BE2C (cell line): Measurements from ENCODE around the gene GRPEL1.

Experiments
- DNase-seq: peaks from one replicate; pipeline ENCODE4 v3.0.0-alpha.2; 2020
- H3K27me3 ChIP-seq: fragments of 250-450 bp; sonication (Bioruptor Pico); 2 replicates; pipeline ENCODE4 v1.5.1; 2020; ENCODE audit warnings: mild to moderate bottlenecking
- H3K36me3 ChIP-seq: fragments of 250-450 bp; sonication (Bioruptor Pico); 2 replicates; pipeline ENCODE4 v1.5.1; 2020; ENCODE audit warnings: mild to moderate bottlenecking
- H3K4me1 ChIP-seq: fragments of 250-450 bp; sonication (Bioruptor Pico); 2 replicates; pipeline ENCODE4 v1.5.1; 2020
- H3K4me3 ChIP-seq: 2 replicates; pipeline ENCODE4 v1.5.1; 2011; ENCODE audit warnings: low read depth, low read length
- H3K9me3 ChIP-seq: fragments of 250-450 bp; sonication (Bioruptor Pico); 2 replicates; pipeline ENCODE4 v1.5.1; 2020
- TF ChIP-seq, protein P1 (sequence below): IDR thresholded peaks from 2 replicates; pipeline ENCODE4 v1.5.1; 2012; ENCODE audit warnings: mild to moderate bottlenecking, low read depth, low read length

The GRPEL1 gene

DNA sequence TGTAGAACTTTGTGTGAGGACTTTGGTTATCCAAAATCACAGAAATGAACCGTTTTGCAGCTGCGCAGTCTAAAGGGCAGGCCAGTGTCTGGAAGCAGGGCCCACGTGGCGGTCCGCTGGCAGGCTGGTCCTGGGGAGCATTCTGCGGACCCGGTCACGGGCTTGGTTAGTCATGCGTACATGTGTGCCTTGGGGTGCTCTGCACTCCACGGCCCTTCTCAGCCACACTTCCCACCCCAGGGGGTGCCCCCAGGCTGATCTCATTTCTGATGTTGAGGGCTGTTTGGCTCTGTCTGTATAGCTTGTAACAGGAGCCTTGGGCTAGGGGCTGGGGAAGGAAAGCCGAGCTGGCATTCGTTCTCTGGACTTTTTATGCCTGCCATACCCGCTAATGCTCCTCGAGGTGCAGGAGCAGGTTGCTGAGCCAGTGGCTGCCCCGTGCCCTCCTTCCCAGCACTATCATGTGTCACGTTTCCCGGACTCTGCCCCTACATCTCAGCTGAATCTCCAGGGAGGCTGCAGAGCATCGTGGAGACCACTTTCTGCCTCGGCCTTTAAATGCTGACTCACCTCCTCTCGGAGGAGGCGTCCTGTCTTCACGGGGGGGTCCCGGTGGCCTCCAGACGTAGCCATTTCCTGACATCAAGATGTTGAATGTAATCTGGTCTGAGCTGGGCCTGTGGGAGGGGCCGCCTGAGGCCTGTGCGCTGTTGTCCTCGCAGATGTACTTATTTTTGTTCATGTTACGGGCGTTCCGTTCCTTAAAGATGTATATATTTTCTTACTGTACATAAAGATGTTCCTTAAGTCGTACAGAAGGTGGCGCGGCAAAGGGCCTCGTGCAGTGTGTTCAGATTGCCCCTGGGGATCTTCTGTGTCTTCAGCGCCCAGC lies 36.1 kb downstream of the GRPEL1 start:
- no peaks in the 10 kb centered on the region for H3K4me1 ChIP-seq
- DNase-seq, result no peak
- H3K27me3 ChIP-seq, result no peaks in the 10 kb centered on the region
- H3K36me3 ChIP-seq, result peaks cover 36% of the 10 kb centered on the region
- H3K4me3 ChIP-seq, result no peak overlapping the region
- H3K9me3 ChIP-seq, result no peaks in the 10 kb centered on the region
- TF ChIP-seq, protein P1, sequence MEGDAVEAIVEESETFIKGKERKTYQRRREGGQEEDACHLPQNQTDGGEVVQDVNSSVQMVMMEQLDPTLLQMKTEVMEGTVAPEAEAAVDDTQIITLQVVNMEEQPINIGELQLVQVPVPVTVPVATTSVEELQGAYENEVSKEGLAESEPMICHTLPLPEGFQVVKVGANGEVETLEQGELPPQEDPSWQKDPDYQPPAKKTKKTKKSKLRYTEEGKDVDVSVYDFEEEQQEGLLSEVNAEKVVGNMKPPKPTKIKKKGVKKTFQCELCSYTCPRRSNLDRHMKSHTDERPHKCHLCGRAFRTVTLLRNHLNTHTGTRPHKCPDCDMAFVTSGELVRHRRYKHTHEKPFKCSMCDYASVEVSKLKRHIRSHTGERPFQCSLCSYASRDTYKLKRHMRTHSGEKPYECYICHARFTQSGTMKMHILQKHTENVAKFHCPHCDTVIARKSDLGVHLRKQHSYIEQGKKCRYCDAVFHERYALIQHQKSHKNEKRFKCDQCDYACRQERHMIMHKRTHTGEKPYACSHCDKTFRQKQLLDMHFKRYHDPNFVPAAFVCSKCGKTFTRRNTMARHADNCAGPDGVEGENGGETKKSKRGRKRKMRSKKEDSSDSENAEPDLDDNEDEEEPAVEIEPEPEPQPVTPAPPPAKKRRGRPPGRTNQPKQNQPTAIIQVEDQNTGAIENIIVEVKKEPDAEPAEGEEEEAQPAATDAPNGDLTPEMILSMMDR, result no peak

DNA sequence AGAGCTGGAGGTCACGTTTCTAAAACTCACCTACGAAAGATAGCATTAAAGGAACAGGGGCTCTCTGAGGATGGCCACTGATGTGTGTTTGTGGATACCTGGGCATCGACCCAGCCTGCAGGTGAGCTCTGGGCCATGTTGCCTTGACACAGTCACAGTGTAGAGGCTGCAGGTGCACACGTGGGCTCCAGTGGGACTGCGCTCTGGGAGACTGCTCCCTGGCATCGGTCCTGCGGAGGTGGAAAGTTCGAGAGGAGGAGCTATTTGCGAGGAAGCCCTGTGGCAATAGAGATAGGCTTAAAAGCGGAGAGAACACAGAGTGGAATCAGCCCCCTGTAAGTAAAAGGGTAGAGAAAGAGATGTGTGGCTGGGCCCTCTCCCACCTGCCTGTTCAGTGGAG lies 37.0 kb downstream of the GRPEL1 start:
- Histone ChIP-seq H3K9me3 (no peaks in the 10 kb centered on the region), H3K27me3 (no peaks in the 10 kb centered on the region), H3K36me3 (peaks cover 37% of the 10 kb centered on the region), H3K4me3 (no peak overlapping the region), H3K4me1 (no peaks in the 10 kb centered on the region)
- TF ChIP-seq, protein P1, result no peak
- no peak for DNase-seq

DNA sequence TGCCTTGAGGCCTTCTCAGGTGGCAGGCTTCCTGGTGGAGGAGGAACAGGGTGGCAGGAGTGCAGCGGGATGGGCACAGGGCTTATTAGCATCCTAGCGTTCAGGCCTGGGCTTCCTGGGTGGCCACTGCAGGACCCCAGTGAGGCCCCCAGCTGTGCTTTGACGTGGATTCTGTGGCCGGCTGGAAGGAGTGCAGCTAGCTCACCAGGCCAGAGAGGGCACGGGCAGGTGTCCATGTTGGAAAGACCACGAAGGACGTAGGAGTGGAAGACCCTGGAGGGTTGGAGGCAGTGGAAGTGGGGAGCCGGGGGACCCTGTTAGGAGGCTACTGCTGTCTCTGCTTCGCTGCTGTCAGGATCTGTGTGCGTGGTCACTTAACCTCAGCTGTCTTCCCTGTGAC lies 37.9 kb downstream of the GRPEL1 start:
- no peak for DNase-seq
- H3K4me1 ChIP-seq, result no peaks in the 10 kb centered on the region
- no peaks in the 10 kb centered on the region for H3K27me3 ChIP-seq
- no peaks in the 10 kb centered on the region for H3K9me3 ChIP-seq
- TF ChIP-seq, protein P1, result no peak
- H3K36me3 ChIP-seq, result peaks cover 41% of the 10 kb centered on the region
- no peak overlapping the region for H3K4me3 ChIP-seq

DNA sequence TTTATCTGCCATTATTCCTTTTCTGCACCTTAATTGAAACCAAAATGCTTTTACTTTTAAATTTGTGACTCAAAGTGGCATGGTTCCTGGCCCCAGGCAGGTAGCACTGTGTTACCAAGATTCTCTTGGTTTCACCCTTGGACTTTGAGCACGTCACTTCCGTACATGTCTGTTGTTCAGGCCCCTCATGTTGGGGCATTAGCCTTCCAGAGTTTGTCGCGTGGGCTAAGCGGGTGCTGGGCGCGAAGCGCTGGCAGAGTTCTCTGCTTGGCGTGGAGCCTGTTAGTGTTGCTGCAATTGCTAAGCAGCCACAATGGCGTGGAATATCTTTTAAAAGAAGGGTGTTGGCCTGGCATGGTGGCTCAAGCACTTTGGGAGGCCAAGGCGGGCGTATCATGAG lies 38.7 kb downstream of the GRPEL1 start:
- no peak for DNase-seq
- H3K4me1 ChIP-seq, result no peaks in the 10 kb centered on the region
- TF ChIP-seq, protein P1, result no peak
- H3K36me3 ChIP-seq, result peaks cover 42% of the 10 kb centered on the region
- no peak overlapping the region for H3K4me3 ChIP-seq
- H3K27me3 ChIP-seq, result no peaks in the 10 kb centered on the region
- H3K9me3 ChIP-seq, result no peaks in the 10 kb centered on the region

DNA sequence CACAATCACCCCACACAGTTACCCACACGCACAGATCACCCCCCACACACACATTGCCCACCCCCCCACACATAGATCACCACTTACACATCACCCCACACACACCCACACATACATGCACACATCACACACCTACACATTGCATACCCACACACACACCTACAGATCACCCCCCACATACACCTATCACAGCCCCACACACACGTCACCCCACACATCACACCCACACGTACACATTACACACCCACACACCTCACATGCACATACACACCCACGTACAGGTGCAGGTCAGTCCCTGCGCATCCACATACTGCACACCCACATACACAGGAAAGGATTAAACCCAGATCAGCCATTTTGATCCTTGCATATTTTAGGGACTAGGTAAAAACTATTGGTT lies 40.0 kb downstream of the GRPEL1 start:
- TF ChIP-seq, protein P1, result no peak
- peaks cover 48% of the 10 kb centered on the region for H3K36me3 ChIP-seq
- H3K4me3 ChIP-seq, result no peak overlapping the region
- no peaks in the 10 kb centered on the region for H3K4me1 ChIP-seq
- no peak for DNase-seq
- H3K9me3 ChIP-seq, result no peaks in the 10 kb centered on the region
- no peaks in the 10 kb centered on the region for H3K27me3 ChIP-seq

DNA sequence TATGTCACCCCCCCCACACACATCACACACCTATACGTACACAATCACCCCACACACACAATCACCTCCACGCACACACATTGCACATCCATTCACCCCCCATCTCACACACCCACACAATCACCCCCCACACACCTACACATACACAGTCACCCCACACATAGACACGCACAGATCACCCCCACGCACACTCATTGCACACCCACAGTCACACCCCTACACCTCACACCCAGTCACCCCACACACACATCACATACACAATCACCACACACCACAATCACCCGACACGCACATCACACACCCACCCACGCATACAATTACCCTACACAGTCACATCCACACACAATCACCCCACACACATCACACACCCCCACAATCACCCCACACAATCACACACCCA lies 40.6 kb downstream of the GRPEL1 start:
- Histone ChIP-seq H3K9me3 (no peaks in the 10 kb centered on the region), H3K27me3 (no peaks in the 10 kb centered on the region), H3K4me3 (no peak overlapping the region), H3K4me1 (no peaks in the 10 kb centered on the region), H3K36me3 (peaks cover 46% of the 10 kb centered on the region)
- TF ChIP-seq, protein P1, result no peak
- no peak for DNase-seq
